ENCODE results near the gene DCLRE1A. TPM values are rescaled to one million over a fixed set of nuclear protein-coding genes. Genes with fewer than 3 reads are reported as not detected.

DCLRE1A gene
- polyA plus RNA-seq (2013): 6.4 TPM

DNA sequence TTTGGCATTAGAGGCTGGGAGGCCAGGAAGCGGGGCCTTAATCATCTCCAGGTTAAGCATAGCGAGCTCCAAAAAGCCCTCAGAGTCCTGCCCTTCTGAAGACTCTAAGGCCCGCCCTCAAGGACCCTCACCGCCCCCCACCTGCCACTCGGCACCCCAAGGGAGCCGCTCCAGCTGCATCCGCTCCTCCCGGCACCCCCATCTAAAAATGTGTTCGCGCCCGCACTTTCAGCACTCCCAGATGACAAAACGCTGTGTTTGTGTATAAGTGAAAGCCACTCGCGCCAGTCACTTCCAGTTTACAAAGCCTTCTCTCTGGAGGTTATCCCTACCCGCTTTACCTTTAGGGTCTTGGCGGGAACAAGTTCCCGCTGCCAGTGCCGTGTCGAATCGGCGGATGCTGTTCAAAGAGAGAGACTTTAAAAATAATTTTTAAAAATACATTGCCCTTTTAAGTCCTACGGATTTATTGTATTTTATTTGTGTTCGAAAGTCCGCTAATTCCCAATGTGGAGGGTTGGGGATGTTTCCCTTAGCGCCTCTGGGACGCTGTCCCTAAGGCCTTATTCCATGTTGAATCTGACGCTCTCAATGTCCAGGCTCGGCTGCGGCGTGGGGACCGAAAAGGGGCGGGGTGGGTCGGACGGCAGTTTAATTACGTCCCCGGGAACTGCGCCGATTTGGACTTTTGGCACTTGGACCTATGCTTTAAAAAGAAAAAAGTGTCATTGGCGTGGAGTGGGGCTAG, at the start of gene DCLRE1A, which contains the start of gene NHLRC2:
Gene DCLRE1A (minus strand): TSS at position 70 of the 748 bp plus-strand sequence. CDS start 900 bp downstream, outside the sequence.
Gene NHLRC2 (plus strand): TSS at position 649 of the 748 bp plus-strand sequence. CDS start 212 bp downstream, outside the sequence.
- no peaks in the 10 kb centered on the region for H3K27me3 ChIP-seq (replicated peaks in 2 of 5; ENCODE audit: control insufficient read depth in 4 of 5, insufficient read depth in 5 of 5, low read length in 4 of 5)
- CTCF ChIA-PET: interaction anchor here (1.0 kb wide), 1 partner anchor 30 kb away, joined by 3 read pairs; no protein-coding TSS in a partner anchor
- 0% methylated on average over 30 of the region's 39 CpGs for WGBS (ENCODE audit: insufficient coverage)
- POLR2A ChIA-PET: no interaction called here
- no peaks in the 10 kb centered on the region for H3K9me3 ChIP-seq (ENCODE audit: control extremely low read depth in 1 of 5, control insufficient read depth in 4 of 5, insufficient read depth in 2 of 5, low read depth in 1 of 5, low read length in 4 of 5)
- peak; percentile 88 to 92 (median 89) for DNase-seq
- peak within 1 kb of the TSS; percentile 78 to 98 (median 94) for H3K4me3 ChIP-seq (ENCODE audit: control insufficient read depth in 1 of 7, extremely low read depth in 1 of 7, insufficient read depth in 4 of 7, low read depth in 2 of 7, low read length in 6 of 7)
- H3K36me3 ChIP-seq (ENCODE audit: control insufficient read depth in 4 of 4, insufficient read depth in 4 of 4, low read length in 3 of 4): peaks cover 0 to 15% (median 2%) of the 10 kb centered on the region in 4 experiments
- H3K4me1 ChIP-seq (ENCODE audit: control extremely low read depth in 1 of 4, control insufficient read depth in 4 of 4, insufficient read depth in 4 of 4, low read length in 3 of 4): peaks cover 12 to 49% (median 25%) of the 10 kb centered on the region in 4 experiments
- peak within 1 kb of the TSS; percentile 98 to 99 for H3K27ac ChIP-seq (ENCODE audit: insufficient read depth in 1 of 2, low read depth in 1 of 2, low read length in 2 of 2, poor library complexity in 1 of 2, severe bottlenecking in 2 of 2)

DNA sequence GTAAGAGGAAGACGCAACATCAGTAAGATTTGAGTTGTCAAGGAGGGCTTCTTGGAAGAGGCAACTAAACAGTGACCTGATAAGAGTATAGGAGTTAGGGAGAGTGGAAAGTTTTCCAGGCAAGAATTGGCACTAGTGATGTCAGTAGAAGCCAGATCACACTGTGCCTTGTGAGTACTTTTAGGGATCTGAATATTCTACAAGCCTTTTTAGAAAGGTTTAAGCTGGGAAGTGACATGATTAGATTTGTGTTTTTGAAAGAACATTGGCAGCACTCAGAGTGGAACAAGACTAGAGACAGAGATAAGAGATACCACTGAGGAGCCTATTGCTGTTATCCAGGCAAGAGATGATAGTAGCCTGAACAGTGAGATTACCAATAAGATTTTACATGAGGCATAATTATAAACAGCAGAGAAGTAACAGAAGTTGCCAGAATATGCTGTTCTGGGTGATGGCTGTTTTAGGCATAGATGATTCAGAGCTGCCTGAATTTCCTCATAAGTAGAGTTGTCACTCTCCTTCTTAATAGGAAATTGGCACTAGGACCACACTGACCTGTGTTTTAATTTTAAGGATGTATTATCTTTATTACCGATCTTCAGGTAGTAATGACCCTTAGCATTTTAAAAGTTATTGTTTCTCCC, 46.2 kb upstream of the DCLRE1A start:
- Histone ChIP-seq H3K27me3 (replicated peaks in 2 of 5; ENCODE audit: control insufficient read depth in 4 of 5, insufficient read depth in 5 of 5, low read length in 4 of 5) (no peaks in the 10 kb centered on the region), H3K36me3 (ENCODE audit: control insufficient read depth in 4 of 4, insufficient read depth in 4 of 4, low read length in 3 of 4) (peaks cover 18 to 48% (median 30%) of the 10 kb centered on the region in 4 experiments), H3K4me3 (ENCODE audit: control insufficient read depth in 1 of 7, extremely low read depth in 1 of 7, insufficient read depth in 4 of 7, low read depth in 2 of 7, low read length in 6 of 7) (no peak overlapping the region), H3K9me3 (ENCODE audit: control extremely low read depth in 1 of 5, control insufficient read depth in 4 of 5, insufficient read depth in 2 of 5, low read depth in 1 of 5, low read length in 4 of 5) (no peaks in the 10 kb centered on the region), H3K27ac (ENCODE audit: insufficient read depth in 1 of 2, low read depth in 1 of 2, low read length in 2 of 2, poor library complexity in 1 of 2, severe bottlenecking in 2 of 2) (no peak overlapping the region), H3K4me1 (ENCODE audit: control extremely low read depth in 1 of 4, control insufficient read depth in 4 of 4, insufficient read depth in 4 of 4, low read length in 3 of 4) (peaks cover 0 to 15% (median 6%) of the 10 kb centered on the region in 4 experiments)
- ChIA-PET POLR2A (no interaction called here), CTCF (interaction anchor here (0.8 to 1.9 kb wide), 4 partner anchors 9 to 98 kb away, joined by 3 to 8 read pairs (median 4); no protein-coding TSS in a partner anchor)
- 100% methylated on average over 1 of the region's 2 CpGs for WGBS (ENCODE audit: insufficient coverage)
- DNase-seq: no peak

DNA sequence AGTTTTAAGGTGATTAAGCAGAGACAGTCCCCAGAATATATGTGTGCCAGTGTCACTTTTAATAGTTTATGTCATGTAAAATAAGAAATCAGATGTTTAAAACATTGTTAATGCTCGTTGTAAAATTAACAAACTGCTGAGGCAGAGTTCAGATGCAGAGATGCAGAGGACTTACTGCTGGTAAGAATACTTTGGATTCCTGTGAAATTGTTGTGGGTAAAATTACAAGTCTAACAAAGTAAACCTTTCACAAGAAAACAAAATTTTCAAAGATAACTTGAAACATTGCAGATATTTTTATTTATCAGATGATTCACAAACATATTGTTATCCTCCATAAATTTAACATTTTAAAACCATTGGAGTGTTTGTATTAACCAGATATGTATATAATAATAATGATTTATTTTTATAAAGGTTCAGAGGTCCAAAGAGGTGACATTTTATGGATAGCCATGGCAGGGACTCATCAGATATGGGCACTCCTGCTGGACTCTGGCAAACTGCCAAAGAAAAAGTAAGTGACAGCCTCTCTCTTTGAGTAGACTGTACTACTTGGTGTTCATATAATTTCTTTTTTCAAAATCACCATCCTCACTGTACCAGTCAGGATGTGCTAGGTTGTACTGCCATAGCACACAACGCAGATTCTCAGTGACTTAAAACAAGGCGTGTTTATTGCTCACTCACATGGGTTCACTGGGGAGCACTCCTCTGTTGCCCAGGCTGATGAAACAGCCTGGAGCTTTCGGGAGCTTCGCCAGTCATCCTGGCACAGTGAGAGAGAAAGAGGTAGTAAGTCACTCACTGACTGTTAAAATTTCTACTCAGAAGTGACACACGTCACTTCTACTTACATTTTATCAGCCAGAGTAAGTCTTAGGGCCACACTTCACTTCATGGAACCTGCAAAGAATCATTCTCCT, 44.1 kb upstream of the DCLRE1A start:
- POLR2A ChIA-PET: interaction anchor here (0.7 kb wide), 1 partner anchor 45 kb away, joined by 3 read pairs; no protein-coding TSS in a partner anchor

DNA sequence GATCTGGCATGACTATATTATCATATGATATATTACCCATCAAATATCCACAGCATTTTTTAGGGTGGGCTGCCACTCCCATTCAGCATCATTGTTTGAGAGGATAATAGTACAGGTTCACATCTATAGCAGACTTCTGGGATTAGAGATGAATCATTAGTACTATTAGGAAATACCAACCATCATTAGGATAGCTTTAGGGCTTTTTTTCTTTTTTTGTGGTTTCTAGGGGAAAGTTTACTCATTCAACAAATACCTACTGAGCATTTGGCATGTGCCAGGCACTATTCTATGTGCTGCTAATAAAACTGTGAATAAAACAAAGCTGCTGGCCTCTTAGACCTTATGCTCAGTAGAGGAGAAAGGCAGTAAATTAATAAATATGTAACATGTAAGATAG, 41.1 kb upstream of the DCLRE1A start:
- no peak overlapping the region for H3K27ac ChIP-seq (ENCODE audit: insufficient read depth in 1 of 2, low read depth in 1 of 2, low read length in 2 of 2, poor library complexity in 1 of 2, severe bottlenecking in 2 of 2)
- peaks cover 5 to 31% (median 25%) of the 10 kb centered on the region in 4 experiments for H3K36me3 ChIP-seq (ENCODE audit: control insufficient read depth in 4 of 4, insufficient read depth in 4 of 4, low read length in 3 of 4)
- ChIA-PET POLR2A (no interaction called here), CTCF (interaction anchor here (1.1 to 1.5 kb wide), 2 partner anchors 10 to 33 kb away, joined by 3 read pairs; no protein-coding TSS in a partner anchor)
- peaks cover 0 to 2% (median 0%) of the 10 kb centered on the region in 5 experiments for H3K9me3 ChIP-seq (ENCODE audit: control extremely low read depth in 1 of 5, control insufficient read depth in 4 of 5, insufficient read depth in 2 of 5, low read depth in 1 of 5, low read length in 4 of 5)
- DNase-seq: no peak
- no peak overlapping the region for H3K4me3 ChIP-seq (ENCODE audit: control insufficient read depth in 1 of 7, extremely low read depth in 1 of 7, insufficient read depth in 4 of 7, low read depth in 2 of 7, low read length in 6 of 7)
- no peaks in the 10 kb centered on the region for H3K27me3 ChIP-seq (replicated peaks in 2 of 5; ENCODE audit: control insufficient read depth in 4 of 5, insufficient read depth in 5 of 5, low read length in 4 of 5)
- H3K4me1 ChIP-seq (ENCODE audit: control extremely low read depth in 1 of 4, control insufficient read depth in 4 of 4, insufficient read depth in 4 of 4, low read length in 3 of 4): peaks cover 0 to 15% (median 6%) of the 10 kb centered on the region in 4 experiments

More for the DNA sequence above, 44.1 kb upstream of the DCLRE1A start:
- CTCF ChIA-PET: interaction anchor here (0.9 kb wide), 1 partner anchor 56 kb away, joined by 3 read pairs; no protein-coding TSS in a partner anchor
- peak in 1 of 3 donors; percentile 7 for DNase-seq
- Histone ChIP-seq H3K9me3 (ENCODE audit: control extremely low read depth in 1 of 5, control insufficient read depth in 4 of 5, insufficient read depth in 2 of 5, low read depth in 1 of 5, low read length in 4 of 5) (no peaks in the 10 kb centered on the region), H3K27ac (ENCODE audit: insufficient read depth in 1 of 2, low read depth in 1 of 2, low read length in 2 of 2, poor library complexity in 1 of 2, severe bottlenecking in 2 of 2) (no peak overlapping the region), H3K4me1 (ENCODE audit: control extremely low read depth in 1 of 4, control insufficient read depth in 4 of 4, insufficient read depth in 4 of 4, low read length in 3 of 4) (peaks cover 0 to 15% (median 6%) of the 10 kb centered on the region in 4 experiments), H3K36me3 (ENCODE audit: control insufficient read depth in 4 of 4, insufficient read depth in 4 of 4, low read length in 3 of 4) (peaks cover 16 to 32% (median 24%) of the 10 kb centered on the region in 4 experiments), H3K27me3 (replicated peaks in 2 of 5; ENCODE audit: control insufficient read depth in 4 of 5, insufficient read depth in 5 of 5, low read length in 4 of 5) (no peaks in the 10 kb centered on the region), H3K4me3 (ENCODE audit: control insufficient read depth in 1 of 7, extremely low read depth in 1 of 7, insufficient read depth in 4 of 7, low read depth in 2 of 7, low read length in 6 of 7) (no peak overlapping the region)
- WGBS (ENCODE audit: insufficient coverage): 100% methylated on average over 3 of the region's 6 CpGs

DNA sequence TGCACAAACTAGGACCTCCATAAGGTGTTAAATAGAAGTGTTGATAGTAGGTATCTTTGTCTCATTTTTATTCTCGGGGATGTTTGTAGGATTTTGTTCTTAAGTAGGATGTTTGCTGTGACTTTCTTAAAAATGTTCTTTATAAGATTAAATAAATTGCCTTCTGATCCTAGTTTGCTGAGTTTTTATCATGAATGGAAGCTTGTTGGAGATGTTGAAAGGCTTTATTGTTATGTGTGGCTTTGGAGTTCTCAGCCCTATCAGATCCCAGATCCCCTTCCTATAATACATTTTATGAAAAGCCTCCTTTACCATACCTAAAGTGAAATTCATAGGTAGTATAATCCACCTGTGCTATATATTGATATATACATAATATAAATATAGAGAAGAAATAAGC, 40.7 kb upstream of the DCLRE1A start:
- no peak for DNase-seq
- Histone ChIP-seq H3K27ac (ENCODE audit: insufficient read depth in 1 of 2, low read depth in 1 of 2, low read length in 2 of 2, poor library complexity in 1 of 2, severe bottlenecking in 2 of 2) (no peak overlapping the region), H3K4me3 (ENCODE audit: control insufficient read depth in 1 of 7, extremely low read depth in 1 of 7, insufficient read depth in 4 of 7, low read depth in 2 of 7, low read length in 6 of 7) (no peak overlapping the region), H3K27me3 (replicated peaks in 2 of 5; ENCODE audit: control insufficient read depth in 4 of 5, insufficient read depth in 5 of 5, low read length in 4 of 5) (no peaks in the 10 kb centered on the region), H3K9me3 (ENCODE audit: control extremely low read depth in 1 of 5, control insufficient read depth in 4 of 5, insufficient read depth in 2 of 5, low read depth in 1 of 5, low read length in 4 of 5) (peaks cover 0 to 2% (median 0%) of the 10 kb centered on the region in 5 experiments), H3K4me1 (ENCODE audit: control extremely low read depth in 1 of 4, control insufficient read depth in 4 of 4, insufficient read depth in 4 of 4, low read length in 3 of 4) (peaks cover 0 to 15% (median 6%) of the 10 kb centered on the region in 4 experiments), H3K36me3 (ENCODE audit: control insufficient read depth in 4 of 4, insufficient read depth in 4 of 4, low read length in 3 of 4) (peaks cover 7 to 34% (median 29%) of the 10 kb centered on the region in 4 experiments)
- POLR2A ChIA-PET: no interaction called here
- WGBS (ENCODE audit: insufficient coverage): no CpG with 5 or more reads among the region's 1 CpG
- CTCF ChIA-PET: interaction anchor here (1.1 to 1.5 kb wide), 2 partner anchors 11 to 33 kb away, joined by 3 read pairs; no protein-coding TSS in a partner anchor

DNA sequence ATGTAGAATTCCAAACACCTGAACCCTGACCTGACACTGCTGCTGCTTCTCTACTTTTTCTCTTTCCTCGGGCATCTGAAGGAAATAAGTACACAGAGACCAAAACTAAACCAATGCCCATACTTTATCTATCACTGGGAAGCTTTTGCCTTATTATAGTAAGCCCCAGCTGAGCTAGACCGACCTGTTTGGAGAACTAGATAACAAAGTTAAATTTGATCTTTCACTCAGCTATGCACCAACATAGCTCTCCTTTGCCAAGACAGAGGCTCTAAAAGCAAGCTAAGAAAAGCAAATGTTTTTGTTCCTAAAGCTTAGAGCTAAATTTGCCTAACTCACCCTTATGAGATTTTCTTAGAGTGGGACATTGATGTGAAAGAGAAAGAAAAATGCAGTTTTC, 39.7 kb upstream of the DCLRE1A start:
- no peak for DNase-seq
- ChIA-PET POLR2A (no interaction called here), CTCF (interaction anchor here (1.2 kb wide), 2 partner anchors 18 to 21 kb away, joined by 3 to 5 read pairs; no protein-coding TSS in a partner anchor)
- Histone ChIP-seq H3K36me3 (ENCODE audit: control insufficient read depth in 4 of 4, insufficient read depth in 4 of 4, low read length in 3 of 4) (peaks cover 4 to 30% (median 26%) of the 10 kb centered on the region in 4 experiments), H3K27me3 (replicated peaks in 2 of 5; ENCODE audit: control insufficient read depth in 4 of 5, insufficient read depth in 5 of 5, low read length in 4 of 5) (no peaks in the 10 kb centered on the region), H3K9me3 (ENCODE audit: control extremely low read depth in 1 of 5, control insufficient read depth in 4 of 5, insufficient read depth in 2 of 5, low read depth in 1 of 5, low read length in 4 of 5) (peaks cover 0 to 2% (median 0%) of the 10 kb centered on the region in 5 experiments), H3K4me1 (ENCODE audit: control extremely low read depth in 1 of 4, control insufficient read depth in 4 of 4, insufficient read depth in 4 of 4, low read length in 3 of 4) (peaks cover 0 to 14% (median 4%) of the 10 kb centered on the region in 4 experiments), H3K27ac (ENCODE audit: insufficient read depth in 1 of 2, low read depth in 1 of 2, low read length in 2 of 2, poor library complexity in 1 of 2, severe bottlenecking in 2 of 2) (no peak overlapping the region), H3K4me3 (ENCODE audit: control insufficient read depth in 1 of 7, extremely low read depth in 1 of 7, insufficient read depth in 4 of 7, low read depth in 2 of 7, low read length in 6 of 7) (no peak overlapping the region)
- no CpG with 5 or more reads among the region's 2 CpGs for WGBS (ENCODE audit: insufficient coverage)
